ENCODE results near the gene PDE3B. TPM values are rescaled to one million over a fixed set of nuclear protein-coding genes. Genes with fewer than 3 reads are reported as not detected.
"Not testable (repeated sequence)": the region's sequence is repeated elsewhere in the genome, so short reads cannot be mapped to it uniquely, and the experiment has no call there.

Gene PDE3B
- total RNA-seq, 8 experiments from 2014 or later = 3.3 to 52.9 (median 13.1) TPM

GRCh38 chr11:14669499-14669898, 25.9 kb downstream of the PDE3B start:
- in situ Hi-C loops (cut with MboI; ENCODE audit: low pct_unique_long_range_greater_than_20kb in 2 of 9, low sequenced_read_pairs in 9 of 9, unreplicated experiment in 9 of 9) = no loop called here
- no peak for ATAC-seq (replicated peaks in 6 of 8)
- Histone ChIP-seq H3K4me1 (replicated peaks in 1 of 2) (no peaks in the 10 kb centered on the region), H3K27ac (no peak overlapping the region), H3K4me3 (no peak overlapping the region)
- WGBS, 10 experiments = 62 to 100% (median 92%) methylated on average over 1 to 6 of the region's 7 CpGs; no CpG with 5 or more reads in 1 of the 10 experiments

- WGBS, 10 experiments = 0 to 100% (median 65%) methylated on average over 1 to 3 of the region's 3 CpGs; no CpG with 5 or more reads in 2 of the 10 experiments
- Histone ChIP-seq H3K4me3 (no peak overlapping the region), H3K27ac (no peak overlapping the region), H3K4me1 (replicated peaks in 1 of 2) (no peaks in the 10 kb centered on the region)
- in situ Hi-C loops (cut with MboI; ENCODE audit: low pct_unique_long_range_greater_than_20kb in 2 of 9, low sequenced_read_pairs in 9 of 9, unreplicated experiment in 9 of 9) = no loop called here
- no peak for ATAC-seq (replicated peaks in 6 of 8)
These were observed 26.4 kb downstream of the PDE3B start for GRCh38 chr11:14669958-14670357.

DNA sequence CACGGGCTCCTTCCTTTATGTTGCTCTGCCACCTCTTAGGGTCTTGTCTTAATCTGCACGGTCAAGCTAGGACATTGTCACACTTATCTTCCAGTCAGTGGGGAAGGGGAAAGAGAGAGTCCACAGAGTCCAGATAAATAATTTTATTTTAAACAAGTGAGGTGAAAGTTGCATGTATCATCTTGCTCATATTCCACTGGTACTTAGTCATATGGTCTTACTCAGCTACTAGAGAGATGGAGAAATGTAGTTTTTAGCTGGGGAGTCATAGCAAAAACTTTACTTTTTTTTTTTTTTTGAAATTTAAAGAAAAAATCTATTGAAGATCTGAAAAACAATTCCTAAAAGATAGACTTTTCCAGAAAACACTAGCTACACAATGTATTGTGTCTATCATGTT, 29.0 kb downstream of the PDE3B start:
- no peak overlapping the region for H3K4me3 ChIP-seq
- ATAC-seq (replicated peaks in 6 of 8) = no peak
- 71 to 100% (median 88%) methylated on average over 1 to 2 of the region's 2 CpGs; no CpG with 5 or more reads in 2 of the 10 experiments for WGBS, 10 experiments
- H3K4me1 ChIP-seq (replicated peaks in 1 of 2) = no peaks in the 10 kb centered on the region
- no peak overlapping the region for H3K27ac ChIP-seq
- in situ Hi-C loops (cut with MboI; ENCODE audit: low pct_unique_long_range_greater_than_20kb in 2 of 9, low sequenced_read_pairs in 9 of 9, unreplicated experiment in 9 of 9) = no loop called here

DNA sequence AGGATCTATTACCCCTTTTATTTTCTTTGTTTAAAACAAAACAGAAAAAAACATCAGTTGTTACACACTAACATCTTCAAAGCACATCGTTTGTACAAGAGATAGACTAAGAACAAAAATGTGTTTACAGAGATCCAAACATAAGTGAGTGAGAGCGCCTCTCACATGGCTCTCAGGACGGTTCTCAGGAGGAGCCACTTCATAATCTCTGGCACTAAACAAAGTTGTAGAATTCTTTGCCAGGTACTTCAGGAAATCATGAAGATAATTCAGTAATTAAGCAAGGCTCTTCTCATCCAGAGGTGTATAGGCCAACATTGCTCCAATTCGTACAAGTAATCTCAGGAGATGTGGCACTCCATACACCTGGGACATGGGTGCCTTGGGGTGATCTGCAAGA, 29.8 kb downstream of the PDE3B start:
- in situ Hi-C loops (cut with MboI; ENCODE audit: low pct_unique_long_range_greater_than_20kb in 2 of 9, low sequenced_read_pairs in 9 of 9, unreplicated experiment in 9 of 9) = no loop called here
- no peak overlapping the region for H3K4me3 ChIP-seq
- ATAC-seq (replicated peaks in 6 of 8) = no peak
- WGBS, 10 experiments = 71 to 100% (median 87%) methylated on average over 2 to 4 of the region's 4 CpGs; no CpG with 5 or more reads in 2 of the 10 experiments
- no peaks in the 10 kb centered on the region for H3K4me1 ChIP-seq (replicated peaks in 1 of 2)
- H3K27ac ChIP-seq = no peak overlapping the region

GRCh38 chr11:14673824-14674405, 30.3 kb downstream of the PDE3B start:
- Histone ChIP-seq H3K4me3 (no peak overlapping the region), H3K27ac (no peak overlapping the region), H3K4me1 (replicated peaks in 1 of 2) (no peaks in the 10 kb centered on the region)
- in situ Hi-C loops (cut with MboI; ENCODE audit: low pct_unique_long_range_greater_than_20kb in 2 of 9, low sequenced_read_pairs in 9 of 9, unreplicated experiment in 9 of 9) = no loop called here
- WGBS, 10 experiments = 48 to 97% (median 90%) methylated on average over 5 to 8 of the region's 8 CpGs; no CpG with 5 or more reads in 1 of the 10 experiments
- no peak for ATAC-seq (replicated peaks in 6 of 8)

DNA sequence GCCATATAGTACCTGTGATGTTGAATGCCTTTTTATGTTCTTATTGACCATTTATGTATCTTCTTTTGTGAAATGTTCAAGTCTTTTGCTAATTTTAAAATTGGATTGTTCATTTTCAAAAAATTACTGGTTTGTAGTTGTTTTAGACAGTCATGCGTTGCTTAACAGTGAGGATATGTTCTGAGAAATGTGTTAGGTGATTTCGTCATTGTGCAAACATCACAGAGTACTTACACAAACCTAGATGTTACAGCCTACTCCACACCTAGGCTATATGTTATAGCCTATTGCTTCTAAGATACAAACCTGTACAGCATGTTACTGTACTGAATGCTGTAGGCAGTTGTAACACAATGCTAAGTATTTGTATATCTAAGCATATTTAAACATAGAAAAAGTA, 32.5 kb downstream of the PDE3B start:
- WGBS, 10 experiments = 50 to 100% (median 96%) methylated on average over 1 to 2 of the region's 2 CpGs; no CpG with 5 or more reads in 2 of the 10 experiments
- in situ Hi-C loops (cut with MboI; ENCODE audit: low pct_unique_long_range_greater_than_20kb in 2 of 9, low sequenced_read_pairs in 9 of 9, unreplicated experiment in 9 of 9) = no loop called here
- no peak for ATAC-seq (replicated peaks in 6 of 8)

GRCh38 chr11:14677146-14677545, 33.5 kb downstream of the PDE3B start:
- Histone ChIP-seq H3K4me3 (no peak overlapping the region), H3K4me1 (replicated peaks in 1 of 2) (no peaks in the 10 kb centered on the region), H3K27ac (no peak overlapping the region)
- no peak for ATAC-seq (replicated peaks in 6 of 8)
- in situ Hi-C loops (cut with MboI; ENCODE audit: low pct_unique_long_range_greater_than_20kb in 2 of 9, low sequenced_read_pairs in 9 of 9, unreplicated experiment in 9 of 9) = no loop called here
- 22 to 93% (median 61%) methylated on average over 1 to 2 of the region's 2 CpGs for WGBS, 10 experiments

More for the DNA sequence above, 32.5 kb downstream of the PDE3B start:
- Histone ChIP-seq H3K4me3 (no peak overlapping the region), H3K27ac (no peak overlapping the region), H3K4me1 (replicated peaks in 1 of 2) (no peaks in the 10 kb centered on the region)

- Histone ChIP-seq H3K4me3 (no peak overlapping the region), H3K27ac (no peak overlapping the region), H3K4me1 (replicated peaks in 1 of 2) (no peaks in the 10 kb centered on the region)
- 38 to 96% (median 90%) methylated on average over 2 of the region's 2 CpGs for WGBS, 10 experiments
- ATAC-seq (replicated peaks in 6 of 8) = no peak
- in situ Hi-C loops (cut with MboI; ENCODE audit: low pct_unique_long_range_greater_than_20kb in 2 of 9, low sequenced_read_pairs in 9 of 9, unreplicated experiment in 9 of 9) = no loop called here
These were observed 34.7 kb downstream of the PDE3B start for GRCh38 chr11:14678350-14678749.

DNA sequence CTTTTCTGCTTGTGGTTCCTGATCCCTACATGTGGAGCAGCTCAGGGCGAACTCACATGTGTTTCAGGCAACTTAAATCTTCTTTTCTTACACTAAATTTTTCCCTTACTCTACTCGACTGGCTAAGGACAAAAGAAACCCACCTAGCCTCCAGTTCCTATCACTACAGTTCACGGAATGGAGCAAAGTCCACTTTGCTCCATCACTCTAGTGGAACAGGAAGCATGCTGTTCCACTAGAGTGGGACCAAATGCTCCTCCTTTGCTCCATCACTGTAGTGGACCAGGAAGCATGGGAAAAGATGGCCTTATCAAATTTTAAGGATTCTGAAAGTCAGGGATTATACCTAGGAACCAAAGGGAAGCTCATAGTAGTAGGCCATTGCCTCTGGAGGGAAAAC, 36.1 kb downstream of the PDE3B start:
- no peak overlapping the region for H3K4me3 ChIP-seq
- ATAC-seq (replicated peaks in 6 of 8) = no peak
- no peaks in the 10 kb centered on the region for H3K4me1 ChIP-seq (replicated peaks in 1 of 2)
- 37 to 100% (median 85%) methylated on average over 1 to 3 of the region's 3 CpGs; no CpG with 5 or more reads in 2 of the 10 experiments for WGBS, 10 experiments
- in situ Hi-C loops (cut with MboI; ENCODE audit: low pct_unique_long_range_greater_than_20kb in 2 of 9, low sequenced_read_pairs in 9 of 9, unreplicated experiment in 9 of 9) = no loop called here
- H3K27ac ChIP-seq = no peak overlapping the region

GRCh38 chr11:14684234-14684915, 40.8 kb downstream of the PDE3B start:
- in situ Hi-C loops (cut with MboI; ENCODE audit: low pct_unique_long_range_greater_than_20kb in 2 of 9, low sequenced_read_pairs in 9 of 9, unreplicated experiment in 9 of 9); H3K4me1 ChIP-seq (replicated peaks in 1 of 2); ATAC-seq (replicated peaks in 6 of 8); H3K4me3 ChIP-seq; H3K27ac ChIP-seq: not testable (repeated sequence)
- WGBS, 10 experiments = 64 to 100% (median 97%) methylated on average over 1 to 6 of the region's 6 CpGs; no CpG with 5 or more reads in 1 of the 10 experiments

DNA sequence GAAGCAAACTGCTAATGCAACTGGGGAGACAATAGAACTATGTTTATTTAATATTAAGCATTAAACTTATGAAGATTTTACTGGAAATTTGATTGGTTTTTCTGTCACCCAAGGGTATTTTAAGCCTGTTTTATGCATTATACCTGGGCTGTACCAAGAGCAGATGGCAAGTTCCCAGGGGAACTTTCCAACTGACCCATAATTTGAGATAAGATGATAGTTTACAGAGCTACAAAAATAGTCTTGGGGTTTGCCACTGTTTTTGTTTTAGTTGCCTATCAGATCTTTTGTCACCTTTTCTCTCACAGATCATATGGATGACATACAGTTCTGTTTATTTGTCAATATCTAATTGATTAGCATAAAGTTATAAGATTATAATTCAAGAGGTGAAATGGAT, 43.9 kb downstream of the PDE3B start:
- no peak overlapping the region for H3K4me3 ChIP-seq
- no peaks in the 10 kb centered on the region for H3K4me1 ChIP-seq (replicated peaks in 1 of 2)
- ATAC-seq (replicated peaks in 6 of 8) = no peak
- no peak overlapping the region for H3K27ac ChIP-seq
- in situ Hi-C loops (cut with MboI; ENCODE audit: low pct_unique_long_range_greater_than_20kb in 2 of 9, low sequenced_read_pairs in 9 of 9, unreplicated experiment in 9 of 9) = no loop called here

DNA sequence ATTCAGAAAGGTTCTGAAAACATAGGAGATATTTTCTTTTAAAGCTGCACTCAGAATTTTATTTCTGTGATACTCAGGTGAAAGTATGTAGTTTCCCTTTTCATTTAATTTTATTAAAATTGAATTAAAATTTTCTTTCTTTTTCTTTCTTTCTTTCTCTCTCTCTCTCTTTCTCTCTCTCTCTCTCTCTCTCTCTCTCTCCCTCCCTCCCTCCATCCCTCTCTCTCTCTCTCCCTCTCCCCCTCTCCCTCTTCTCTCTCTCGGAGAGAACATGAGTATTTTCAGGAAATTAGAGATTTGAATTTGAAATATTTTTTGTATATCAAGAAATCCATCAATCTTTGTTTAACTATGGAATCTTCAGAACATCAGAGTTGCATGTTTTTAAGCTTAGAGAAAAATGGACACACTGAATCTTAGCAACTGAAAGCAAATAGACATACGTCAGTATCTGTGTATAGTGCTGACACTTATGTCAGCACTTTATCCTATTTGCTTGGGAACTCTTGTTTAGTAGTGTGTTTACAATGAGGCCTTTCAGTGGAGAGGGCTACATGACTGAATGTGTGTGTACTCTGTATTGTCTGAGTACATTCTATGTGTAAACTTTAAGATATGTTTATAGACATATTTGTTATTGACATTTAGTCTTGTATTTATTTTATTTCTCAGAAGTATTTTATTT, 44.5 kb downstream of the PDE3B start:
- in situ Hi-C loops (cut with MboI; ENCODE audit: low pct_unique_long_range_greater_than_20kb in 2 of 9, low sequenced_read_pairs in 9 of 9, unreplicated experiment in 9 of 9) = no loop called here
- peak in 3 of 8 experiments; percentile 67 to 100 (median 70) for ATAC-seq (replicated peaks in 6 of 8)

DNA sequence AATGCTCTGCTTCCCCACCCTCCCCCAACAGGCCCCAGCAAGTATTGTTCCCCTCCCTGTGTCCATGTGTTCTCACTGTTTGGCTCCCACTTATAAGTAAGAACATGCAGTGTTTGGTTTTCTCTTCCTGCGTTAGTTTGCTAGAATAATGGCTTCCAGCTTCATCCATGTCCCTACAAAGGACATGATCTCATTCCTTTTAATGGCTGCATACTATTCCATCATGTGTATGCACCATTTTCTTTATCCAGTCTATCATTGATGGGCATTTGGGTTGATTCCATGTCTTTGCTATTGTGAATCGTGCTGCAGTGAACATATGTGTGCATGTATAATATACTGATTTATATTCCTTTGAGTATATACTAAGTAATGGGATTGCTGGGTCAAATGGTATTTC, 52.1 kb downstream of the PDE3B start:
- H3K27ac ChIP-seq; H3K4me3 ChIP-seq; H3K4me1 ChIP-seq (replicated peaks in 1 of 2); in situ Hi-C loops (cut with MboI; ENCODE audit: low pct_unique_long_range_greater_than_20kb in 2 of 9, low sequenced_read_pairs in 9 of 9, unreplicated experiment in 9 of 9); ATAC-seq (replicated peaks in 6 of 8): not testable (repeated sequence)
- 0 to 100% (median 90%) methylated on average over 1 to 2 of the region's 2 CpGs; no CpG with 5 or more reads in 3 of the 10 experiments for WGBS, 10 experiments

More for the DNA sequence above, 44.5 kb downstream of the PDE3B start:
- Histone ChIP-seq H3K4me1 (replicated peaks in 1 of 2) (no peaks in the 10 kb centered on the region), H3K4me3 (no peak overlapping the region), H3K27ac (no peak overlapping the region)
- WGBS, 10 experiments = 51 to 100% (median 88%) methylated on average over 1 to 2 of the region's 2 CpGs; no CpG with 5 or more reads in 3 of the 10 experiments

Data from motor neuron (in vitro differentiated cells).